Uterus (tissue), 2 donors: ENCODE measurements around the gene SHC4.

Experiments
- CTCF ChIP-seq, 4 experiments: fragments of 200-600 bp in 2 of 4; fragments of 450-650 bp in 2 of 4; sonication (generic) in 2 of 4; IDR thresholded peaks; one replicate each; pipeline ENCODE4 v1.5.1; 2016 to 2019; ENCODE audit warnings: antibody characterized with exemption in 4 of 4, mild to moderate bottlenecking in 2 of 4, moderate library complexity in 1 of 4
- POLR2A ChIP-seq, 2 donors: fragments of 450-650 bp; IDR thresholded peaks; one replicate each; pipeline ENCODE4 v1.6.1; 2016; ENCODE audit warnings: antibody characterized with exemption in 2 of 2, mild to moderate bottlenecking in 1 of 2, moderate library complexity in 1 of 2

GRCh38 chr15:48891232-48891765 lies 72.4 kb downstream of the SHC4 start:
- TF ChIP-seq CTCF (IDR thresholded peaks at IDR 0.05) (no peak), POLR2A (IDR thresholded peaks at IDR 0.05) (no peak)
